GM12874 (cell line): ENCODE data around the gene PEX10.

Experiments used
- TF ChIP-seq, protein P1 (sequence below): IDR thresholded peaks from 2 replicates; pipeline ENCODE4 v1.5.1; 2011; ENCODE audit warnings: low read depth, mild to moderate bottlenecking, control low read depth, low read length, moderate library complexity; ENCODE audit not compliant: insufficient read depth

The PEX10 gene

GRCh38 chr1:2391041-2391930, 21.1 kb downstream of the PEX10 start, which contains the start of the genes MORN1 and RER1:
MORN1 (minus strand) TSS chr1:2391554; CDS start chr1:2391533, 21 bp downstream.
RER1 (plus strand) TSS chr1:2391841; CDS start chr1:2395791, 3,950 bp downstream.
- TF ChIP-seq, protein P1, sequence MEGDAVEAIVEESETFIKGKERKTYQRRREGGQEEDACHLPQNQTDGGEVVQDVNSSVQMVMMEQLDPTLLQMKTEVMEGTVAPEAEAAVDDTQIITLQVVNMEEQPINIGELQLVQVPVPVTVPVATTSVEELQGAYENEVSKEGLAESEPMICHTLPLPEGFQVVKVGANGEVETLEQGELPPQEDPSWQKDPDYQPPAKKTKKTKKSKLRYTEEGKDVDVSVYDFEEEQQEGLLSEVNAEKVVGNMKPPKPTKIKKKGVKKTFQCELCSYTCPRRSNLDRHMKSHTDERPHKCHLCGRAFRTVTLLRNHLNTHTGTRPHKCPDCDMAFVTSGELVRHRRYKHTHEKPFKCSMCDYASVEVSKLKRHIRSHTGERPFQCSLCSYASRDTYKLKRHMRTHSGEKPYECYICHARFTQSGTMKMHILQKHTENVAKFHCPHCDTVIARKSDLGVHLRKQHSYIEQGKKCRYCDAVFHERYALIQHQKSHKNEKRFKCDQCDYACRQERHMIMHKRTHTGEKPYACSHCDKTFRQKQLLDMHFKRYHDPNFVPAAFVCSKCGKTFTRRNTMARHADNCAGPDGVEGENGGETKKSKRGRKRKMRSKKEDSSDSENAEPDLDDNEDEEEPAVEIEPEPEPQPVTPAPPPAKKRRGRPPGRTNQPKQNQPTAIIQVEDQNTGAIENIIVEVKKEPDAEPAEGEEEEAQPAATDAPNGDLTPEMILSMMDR = no peak

GRCh38 chr1:2389644-2390043, 22.7 kb downstream of the PEX10 start:
- TF ChIP-seq, protein P1 = no peak

GRCh38 chr1:2388004-2388913, 24.1 kb downstream of the PEX10 start:
- TF ChIP-seq, protein P1 = no peak

- TF ChIP-seq, protein P1 = no peak
Observed at GRCh38 chr1:2386636-2387611, 25.4 kb downstream of the PEX10 start.

DNA sequence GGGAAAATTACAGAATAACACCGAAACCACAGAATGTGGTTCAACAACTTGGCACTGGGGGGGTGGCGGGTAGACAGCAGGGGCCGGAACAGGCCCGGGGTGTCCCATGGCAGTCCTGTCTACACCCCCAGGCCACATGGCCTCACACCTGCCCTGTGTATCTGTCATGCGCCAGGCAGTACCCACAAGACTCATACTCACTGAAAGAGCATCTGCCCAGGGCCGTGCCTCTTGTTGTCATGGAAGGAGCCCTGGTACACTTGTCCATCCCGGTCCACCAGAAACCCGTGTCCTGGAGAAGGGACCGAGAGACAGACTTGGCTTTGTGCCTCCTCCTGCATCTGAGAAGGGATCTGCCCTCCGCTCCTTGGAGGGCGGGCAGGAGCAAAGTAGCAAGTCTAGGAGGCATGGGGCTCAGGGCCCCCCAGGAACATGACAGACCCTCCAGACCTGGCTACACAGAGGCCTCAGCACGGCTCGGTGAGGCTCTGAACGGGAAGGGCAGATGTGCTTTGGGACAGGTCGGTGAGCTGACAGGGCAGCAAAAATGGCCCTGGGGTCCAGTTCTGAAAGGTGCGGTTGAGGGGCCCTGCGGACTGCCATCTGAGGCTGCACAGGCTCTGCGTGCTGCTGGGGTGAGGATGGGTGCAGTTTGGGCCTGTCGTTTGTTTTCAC, 26.6 kb downstream of the PEX10 start:
- TF ChIP-seq, protein P1 = no peak

DNA sequence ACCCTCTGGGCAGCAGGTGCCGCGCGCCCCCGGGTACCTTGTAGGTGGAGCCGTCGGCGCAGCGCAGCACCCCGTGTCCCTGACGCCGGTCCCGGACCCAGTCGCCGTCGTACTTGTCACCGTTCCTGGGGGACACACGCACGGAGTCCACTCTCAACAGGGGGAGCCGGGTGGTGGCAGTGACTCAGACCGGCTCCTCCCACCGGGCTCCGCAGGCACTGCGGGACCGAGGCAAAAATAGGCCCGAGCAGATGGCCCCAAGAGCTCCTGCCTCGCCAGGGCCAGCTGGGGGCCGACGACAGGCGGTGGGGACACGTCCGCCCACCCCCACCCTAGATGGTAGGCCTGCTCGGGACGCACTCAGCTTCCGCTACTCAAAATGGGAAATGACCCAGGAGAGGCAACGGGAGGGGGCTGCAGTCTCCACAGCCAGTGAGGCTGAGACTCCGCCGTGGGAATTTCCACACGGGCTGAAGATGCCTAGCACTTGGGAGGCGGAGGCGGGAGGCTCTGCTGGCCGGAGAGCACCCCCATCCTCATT, 27.4 kb downstream of the PEX10 start:
- TF ChIP-seq, protein P1 = no peak
